ENCODE measurements around the gene MARK4.

MARK4 gene

DNA sequence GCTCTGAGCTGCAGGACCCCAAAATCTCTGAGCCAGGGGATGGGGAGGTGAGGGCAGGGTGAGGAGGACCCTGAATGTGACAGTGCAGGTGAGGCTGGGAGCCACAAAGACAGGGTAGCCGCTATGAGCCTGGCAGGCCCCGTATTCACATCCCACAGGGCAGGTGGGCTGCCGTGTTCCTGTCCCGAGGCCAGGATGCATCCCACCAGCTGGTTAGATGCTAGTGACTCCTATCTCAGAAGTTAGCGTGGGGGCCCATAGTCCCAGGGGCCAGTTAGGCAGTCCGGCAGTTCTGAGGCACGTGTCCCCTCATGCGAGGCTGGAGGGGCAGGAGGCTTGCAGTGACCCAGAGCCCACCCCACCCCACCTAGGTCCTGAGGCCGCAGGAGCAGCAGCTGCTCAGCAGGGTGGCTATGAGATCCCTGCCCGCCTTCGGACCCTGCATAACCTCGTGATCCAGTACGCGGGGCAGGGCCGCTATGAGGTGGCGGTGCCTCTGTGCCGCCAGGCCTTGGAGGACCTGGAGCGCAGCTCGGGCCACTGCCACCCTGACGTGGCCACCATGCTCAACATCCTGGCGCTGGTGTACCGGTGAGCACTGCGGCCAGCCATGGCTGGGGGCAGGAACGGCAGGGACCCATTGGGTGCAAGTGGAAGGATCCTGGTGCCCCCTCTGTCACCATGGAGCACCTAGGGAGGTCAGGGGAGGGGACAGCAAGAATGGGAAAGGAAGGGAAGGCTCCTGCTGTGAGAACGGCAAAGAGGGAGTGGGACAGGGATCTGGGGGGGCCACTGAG is 96.7 kb downstream of the MARK4 start:
- Mint-ChIP-seq H3K27me3 (ENCODE audit: low read depth, poor library complexity) (peaks cover 16% of the 10 kb centered on the region), H3K36me3 (ENCODE audit: low read depth) (no peaks in the 10 kb centered on the region), H3K27ac (no peak overlapping the region), H3K4me3 (no peak overlapping the region), H3K9me3 (no peaks in the 10 kb centered on the region), H3K4me1 (no peaks in the 10 kb centered on the region)
- no peak for DNase-seq
- TF ChIP-seq, protein P1, sequence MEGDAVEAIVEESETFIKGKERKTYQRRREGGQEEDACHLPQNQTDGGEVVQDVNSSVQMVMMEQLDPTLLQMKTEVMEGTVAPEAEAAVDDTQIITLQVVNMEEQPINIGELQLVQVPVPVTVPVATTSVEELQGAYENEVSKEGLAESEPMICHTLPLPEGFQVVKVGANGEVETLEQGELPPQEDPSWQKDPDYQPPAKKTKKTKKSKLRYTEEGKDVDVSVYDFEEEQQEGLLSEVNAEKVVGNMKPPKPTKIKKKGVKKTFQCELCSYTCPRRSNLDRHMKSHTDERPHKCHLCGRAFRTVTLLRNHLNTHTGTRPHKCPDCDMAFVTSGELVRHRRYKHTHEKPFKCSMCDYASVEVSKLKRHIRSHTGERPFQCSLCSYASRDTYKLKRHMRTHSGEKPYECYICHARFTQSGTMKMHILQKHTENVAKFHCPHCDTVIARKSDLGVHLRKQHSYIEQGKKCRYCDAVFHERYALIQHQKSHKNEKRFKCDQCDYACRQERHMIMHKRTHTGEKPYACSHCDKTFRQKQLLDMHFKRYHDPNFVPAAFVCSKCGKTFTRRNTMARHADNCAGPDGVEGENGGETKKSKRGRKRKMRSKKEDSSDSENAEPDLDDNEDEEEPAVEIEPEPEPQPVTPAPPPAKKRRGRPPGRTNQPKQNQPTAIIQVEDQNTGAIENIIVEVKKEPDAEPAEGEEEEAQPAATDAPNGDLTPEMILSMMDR (IDR thresholded peaks at IDR 0.05): no peak

DNA sequence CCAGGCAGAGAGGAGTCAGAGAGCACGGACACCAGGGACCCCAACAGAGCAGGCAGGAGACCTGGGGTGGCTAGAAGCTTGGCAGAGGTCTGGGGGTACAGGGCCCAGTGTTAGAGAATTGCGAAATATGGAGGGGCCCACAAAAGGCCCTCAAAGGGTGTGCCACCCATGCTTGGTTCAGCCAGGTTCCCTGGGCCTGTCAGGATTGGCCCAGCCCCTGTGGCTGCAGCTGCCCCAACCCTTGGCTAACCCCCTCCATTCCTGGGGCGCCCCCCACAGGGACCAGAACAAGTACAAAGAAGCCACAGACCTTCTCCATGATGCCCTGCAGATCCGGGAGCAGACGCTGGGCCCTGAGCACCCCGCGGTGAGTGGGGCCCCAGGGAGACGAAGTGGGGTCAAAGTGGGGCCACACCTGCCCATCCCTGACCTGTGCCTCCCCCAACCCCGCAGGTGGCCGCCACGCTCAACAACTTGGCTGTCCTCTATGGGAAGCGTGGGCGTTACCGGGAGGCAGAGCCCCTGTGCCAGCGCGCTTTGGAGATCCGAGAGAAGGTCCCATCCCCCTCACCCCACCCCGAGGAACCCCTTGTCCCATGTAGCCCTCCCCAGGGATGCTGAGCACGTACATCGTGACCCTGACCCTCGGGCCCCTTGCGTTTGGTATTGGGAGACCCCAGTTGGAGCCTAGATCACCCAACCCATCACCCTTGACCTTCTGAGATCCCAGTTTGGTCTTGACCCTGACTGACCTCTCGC is 97.5 kb downstream of the MARK4 start:
- H3K9me3 Mint-ChIP-seq: no peaks in the 10 kb centered on the region
- H3K27ac Mint-ChIP-seq: no peak overlapping the region
- no peak for DNase-seq
- H3K4me1 Mint-ChIP-seq: no peaks in the 10 kb centered on the region
- H3K36me3 Mint-ChIP-seq (ENCODE audit: low read depth): peaks cover 5% of the 10 kb centered on the region
- TF ChIP-seq, protein P1 (IDR thresholded peaks at IDR 0.05): no peak
- no peak overlapping the region for H3K4me3 Mint-ChIP-seq
- H3K27me3 Mint-ChIP-seq (ENCODE audit: low read depth, poor library complexity): peaks cover 16% of the 10 kb centered on the region

DNA sequence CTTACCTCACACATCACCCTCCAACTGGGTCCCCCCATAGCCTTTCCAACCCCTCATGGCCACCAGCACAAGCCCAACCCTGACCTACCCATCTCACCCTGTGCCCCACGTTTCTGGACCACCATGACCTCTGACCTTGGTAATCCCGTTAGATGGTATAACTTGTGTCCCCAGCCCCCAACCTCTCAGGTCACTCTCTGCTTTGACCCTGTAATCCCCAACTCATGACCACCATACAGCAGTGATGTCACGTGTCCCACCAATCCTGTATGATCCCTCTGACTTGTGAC is 98.0 kb downstream of the MARK4 start:
- Mint-ChIP-seq H3K9me3 (no peaks in the 10 kb centered on the region), H3K27me3 (ENCODE audit: low read depth, poor library complexity) (peaks cover 16% of the 10 kb centered on the region), H3K4me1 (no peaks in the 10 kb centered on the region), H3K27ac (no peak overlapping the region), H3K36me3 (ENCODE audit: low read depth) (peaks cover 7% of the 10 kb centered on the region), H3K4me3 (no peak overlapping the region)
- DNase-seq: no peak
- TF ChIP-seq, protein P1 (IDR thresholded peaks at IDR 0.05): no peak

DNA sequence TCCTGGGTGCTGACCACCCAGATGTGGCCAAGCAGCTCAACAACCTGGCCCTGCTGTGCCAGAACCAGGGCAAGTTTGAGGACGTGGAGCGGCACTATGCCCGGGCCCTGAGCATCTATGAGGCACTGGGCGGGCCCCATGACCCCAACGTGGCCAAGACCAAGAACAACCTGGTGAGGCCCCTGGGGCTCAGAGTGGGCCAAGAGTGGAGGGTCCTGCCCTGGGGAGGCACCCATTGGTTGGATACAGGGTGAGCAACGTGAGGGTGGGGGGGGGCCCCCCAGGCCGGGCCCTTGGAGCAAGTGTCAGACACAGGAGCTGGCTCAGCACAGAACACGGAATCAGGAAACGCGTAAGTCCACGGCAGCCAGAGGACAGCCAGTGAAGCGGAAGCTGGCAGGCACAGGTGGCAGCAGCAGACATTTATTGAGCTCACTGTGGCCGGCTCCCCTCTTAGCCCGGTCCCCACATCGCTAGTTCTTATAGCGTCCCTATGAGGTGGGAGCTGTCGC is 98.4 kb downstream of the MARK4 start:
- TF ChIP-seq, protein P1 (IDR thresholded peaks at IDR 0.05): no peak
- Mint-ChIP-seq H3K9me3 (no peaks in the 10 kb centered on the region), H3K36me3 (ENCODE audit: low read depth) (peaks cover 7% of the 10 kb centered on the region), H3K4me3 (no peak overlapping the region), H3K4me1 (no peaks in the 10 kb centered on the region), H3K27me3 (ENCODE audit: low read depth, poor library complexity) (peaks cover 16% of the 10 kb centered on the region), H3K27ac (no peak overlapping the region)
- DNase-seq: no peak

DNA sequence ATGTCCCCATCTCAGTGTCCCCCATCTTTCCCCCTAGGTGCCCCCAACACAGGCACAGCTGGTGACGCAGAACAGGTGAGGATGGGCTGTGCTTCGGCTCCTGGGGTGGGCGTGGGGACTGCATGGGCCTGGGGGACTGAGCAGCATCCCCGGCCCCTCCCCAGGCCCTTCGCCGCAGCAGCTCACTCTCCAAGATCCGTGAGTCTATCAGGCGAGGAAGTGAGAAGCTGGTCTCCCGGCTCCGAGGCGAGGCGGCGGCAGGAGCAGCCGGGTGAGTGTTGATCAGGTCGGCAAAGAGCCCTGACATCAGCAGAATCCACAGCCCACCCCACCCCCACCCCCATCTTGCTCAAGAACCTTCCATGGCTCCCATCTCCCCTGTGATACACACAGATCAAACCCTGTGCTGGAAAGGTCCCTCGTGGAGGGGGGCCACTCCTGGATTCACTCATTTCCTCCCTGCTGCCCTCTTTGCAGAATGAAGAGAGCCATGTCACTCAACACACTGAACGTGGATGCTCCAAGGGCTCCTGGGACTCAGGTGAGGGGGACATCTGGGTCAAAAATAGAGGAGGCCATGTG is 99.5 kb downstream of the MARK4 start:
- no peak overlapping the region for H3K4me3 Mint-ChIP-seq
- H3K36me3 Mint-ChIP-seq (ENCODE audit: low read depth): peaks cover 12% of the 10 kb centered on the region
- no peaks in the 10 kb centered on the region for H3K9me3 Mint-ChIP-seq
- TF ChIP-seq, protein P1 (IDR thresholded peaks at IDR 0.05): no peak
- H3K4me1 Mint-ChIP-seq: no peaks in the 10 kb centered on the region
- H3K27ac Mint-ChIP-seq: no peak overlapping the region
- DNase-seq: no peak
- H3K27me3 Mint-ChIP-seq (ENCODE audit: low read depth, poor library complexity): peaks cover 13% of the 10 kb centered on the region
